MCF 10A (cell line): ENCODE data around the gene CD47. TPM values are rescaled to one million over a fixed set of nuclear protein-coding genes. Genes with fewer than 3 reads are reported as not detected.

Experiments
- BruUV-seq: library from RNA; stranded (reverse); fragments of 400-500 nt; replicated peaks from 2 replicates; lab custom pipeline; 2021; lab: Mats Ljungman, UMichigan
- CTCF ChIA-PET: fragments of 300-600 bp; sonication (Branson Sonifier 250); formaldehyde crosslinking; extraction: SDS; loops from one replicate; lab custom pipeline; 2021; ENCODE audit warnings: antibody characterized with exemption, inconsistent platforms; lab: Yijun Ruan, JAX
- POLR2A ChIA-PET: fragments of 300-600, 350-650 bp; sonication (Branson Sonifier 250); formaldehyde crosslinking; extraction: SDS; loops from one replicate; lab custom pipeline; 2020; ENCODE audit warnings: antibody characterized with exemption, inconsistent platforms; lab: Yijun Ruan, JAX
- DNase-seq: peaks from one replicate; pipeline ENCODE4 v3.0.0-alpha.2; 2018; ENCODE audit not compliant: unreplicated experiment
- H3K27ac Mint-ChIP-seq: one replicate; pipeline ENCODE4 v1.8.0; 2022; ENCODE audit warnings: mild to moderate bottlenecking, low read depth, mixed read lengths; ENCODE audit not compliant: unreplicated experiment
- H3K27me3 Mint-ChIP-seq: one replicate; pipeline ENCODE4 v1.8.0; 2022; ENCODE audit warnings: mixed read lengths; ENCODE audit not compliant: insufficient read depth, unreplicated experiment
- H3K36me3 Mint-ChIP-seq: one replicate; pipeline ENCODE4 v1.8.0; 2022; ENCODE audit warnings: mild to moderate bottlenecking, moderate library complexity, mixed read lengths; ENCODE audit not compliant: insufficient read depth, unreplicated experiment
- H3K4me1 Mint-ChIP-seq: one replicate; pipeline ENCODE4 v1.8.0; 2022; ENCODE audit warnings: mixed read lengths; ENCODE audit not compliant: insufficient read depth, unreplicated experiment
- H3K4me3 Mint-ChIP-seq: one replicate; pipeline ENCODE4 v1.8.0; 2022; ENCODE audit warnings: mild to moderate bottlenecking, moderate library complexity, mixed read lengths; ENCODE audit not compliant: unreplicated experiment
- H3K9me3 Mint-ChIP-seq: one replicate; pipeline ENCODE4 v1.8.0; 2022; ENCODE audit warnings: mixed read lengths; ENCODE audit not compliant: unreplicated experiment
- intact Hi-C: fragments of 100-400 bp; cut with micrococcal nuclease; formaldehyde crosslinking; loops from 2 replicates; pipeline ENCODE4 v1.14.1; 2022
- total RNA-seq: library from RNA; stranded (reverse); gene quantifications from 2 replicates; pipeline ENCODE4 v1.2.3, GENCODE V29; 2022
- TF ChIP-seq, protein P1 (sequence below): fragments of 200-600 bp; IDR thresholded peaks from one replicate; pipeline ENCODE4 v1.8.0; 2022; ENCODE audit warnings: antibody characterized with exemption, mild to moderate bottlenecking; ENCODE audit not compliant: unreplicated experiment

Gene CD47
- total RNA-seq, 1 experiment from 2014 or later, result 28.5 TPM

DNA sequence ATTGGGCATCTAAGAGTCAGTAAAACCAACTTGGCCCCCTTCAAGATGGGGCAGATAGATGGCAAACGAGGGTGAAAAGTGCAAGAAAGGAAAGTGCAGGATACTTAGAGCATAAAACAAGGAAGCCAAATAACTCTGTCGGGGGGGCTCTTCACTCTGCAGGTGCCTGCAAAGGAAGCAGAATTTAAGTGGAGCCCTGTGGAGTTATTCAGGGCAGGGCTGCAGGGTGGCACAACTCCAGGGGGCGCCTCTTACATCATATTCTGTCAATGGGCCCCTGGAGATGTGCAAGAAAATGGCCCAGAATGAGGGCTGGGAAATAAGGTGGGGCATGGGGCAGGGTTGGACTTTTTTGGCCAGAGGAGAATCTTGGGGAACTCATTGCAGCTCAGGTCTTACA is 69.7 kb downstream of the CD47 start:
- H3K27ac Mint-ChIP-seq, result no peak overlapping the region
- TF ChIP-seq, protein P1, sequence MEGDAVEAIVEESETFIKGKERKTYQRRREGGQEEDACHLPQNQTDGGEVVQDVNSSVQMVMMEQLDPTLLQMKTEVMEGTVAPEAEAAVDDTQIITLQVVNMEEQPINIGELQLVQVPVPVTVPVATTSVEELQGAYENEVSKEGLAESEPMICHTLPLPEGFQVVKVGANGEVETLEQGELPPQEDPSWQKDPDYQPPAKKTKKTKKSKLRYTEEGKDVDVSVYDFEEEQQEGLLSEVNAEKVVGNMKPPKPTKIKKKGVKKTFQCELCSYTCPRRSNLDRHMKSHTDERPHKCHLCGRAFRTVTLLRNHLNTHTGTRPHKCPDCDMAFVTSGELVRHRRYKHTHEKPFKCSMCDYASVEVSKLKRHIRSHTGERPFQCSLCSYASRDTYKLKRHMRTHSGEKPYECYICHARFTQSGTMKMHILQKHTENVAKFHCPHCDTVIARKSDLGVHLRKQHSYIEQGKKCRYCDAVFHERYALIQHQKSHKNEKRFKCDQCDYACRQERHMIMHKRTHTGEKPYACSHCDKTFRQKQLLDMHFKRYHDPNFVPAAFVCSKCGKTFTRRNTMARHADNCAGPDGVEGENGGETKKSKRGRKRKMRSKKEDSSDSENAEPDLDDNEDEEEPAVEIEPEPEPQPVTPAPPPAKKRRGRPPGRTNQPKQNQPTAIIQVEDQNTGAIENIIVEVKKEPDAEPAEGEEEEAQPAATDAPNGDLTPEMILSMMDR, result no peak
- ChIA-PET POLR2A (no interaction called here), CTCF (interaction anchor here (0.7 kb wide), 1 partner anchor 457 kb away, joined by 3 read pairs; no protein-coding TSS in a partner anchor)
- intact Hi-C loops, result no loop called here
- no peaks in the 10 kb centered on the region for H3K9me3 Mint-ChIP-seq
- DNase-seq, result no peak
- H3K27me3 Mint-ChIP-seq, result no peaks in the 10 kb centered on the region
- BruUV-seq, result no TSS peak
- H3K36me3 Mint-ChIP-seq, result no peaks in the 10 kb centered on the region
- no peak overlapping the region for H3K4me3 Mint-ChIP-seq
- H3K4me1 Mint-ChIP-seq, result no peaks in the 10 kb centered on the region

DNA sequence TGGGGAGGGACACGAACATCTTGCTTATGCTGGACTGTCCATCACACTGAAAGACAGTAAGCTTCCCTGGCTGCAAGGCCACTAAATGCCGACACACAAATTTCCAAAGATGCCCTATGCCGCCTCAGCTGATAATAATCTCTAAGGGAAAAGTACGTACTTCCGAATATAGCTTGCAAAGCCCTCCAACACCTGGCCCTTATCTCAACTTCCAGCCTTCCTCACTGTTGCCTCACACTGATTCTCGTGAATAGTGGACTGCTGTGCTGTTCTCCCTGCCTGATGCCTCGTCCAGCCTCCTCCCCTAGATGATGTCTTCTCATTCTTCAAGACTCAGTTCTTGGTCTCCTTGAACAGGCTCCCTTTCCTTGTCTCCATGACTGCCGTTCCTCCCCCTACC is 72.3 kb downstream of the CD47 start:
- H3K27ac Mint-ChIP-seq, result no peak overlapping the region
- BruUV-seq, result no TSS peak
- H3K4me1 Mint-ChIP-seq, result no peaks in the 10 kb centered on the region
- POLR2A ChIA-PET, result no interaction called here
- H3K27me3 Mint-ChIP-seq, result no peaks in the 10 kb centered on the region
- TF ChIP-seq, protein P1, result no peak
- CTCF ChIA-PET, result interaction anchor here (0.6 kb wide), 1 partner anchor 9 kb away, joined by 3 read pairs; no protein-coding TSS in a partner anchor
- intact Hi-C loops, result no loop called here
- no peak overlapping the region for H3K4me3 Mint-ChIP-seq
- no peak for DNase-seq
- H3K9me3 Mint-ChIP-seq, result no peaks in the 10 kb centered on the region
- H3K36me3 Mint-ChIP-seq, result no peaks in the 10 kb centered on the region

DNA sequence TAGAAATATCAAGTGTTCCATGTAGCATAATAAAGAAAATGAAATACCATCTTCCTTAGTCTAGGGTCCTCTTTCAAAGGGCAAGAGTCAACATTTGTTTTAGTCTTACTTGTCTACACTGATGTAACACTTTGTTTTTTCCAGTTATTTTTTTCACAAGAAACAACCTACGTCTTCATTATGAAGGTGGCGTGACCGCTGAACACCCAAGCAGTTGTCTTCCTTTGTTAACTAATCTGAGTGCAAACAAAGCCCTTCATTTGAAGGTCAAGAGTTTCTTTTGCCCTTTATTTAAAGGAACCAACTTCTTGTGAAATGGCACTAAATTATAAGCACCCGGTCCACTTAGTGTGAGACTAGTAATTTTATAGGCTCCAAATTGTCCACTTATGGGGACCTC is 73.2 kb downstream of the CD47 start:
- H3K4me3 Mint-ChIP-seq, result no peak overlapping the region
- ChIA-PET POLR2A (no interaction called here), CTCF (no interaction called here)
- H3K27ac Mint-ChIP-seq, result no peak overlapping the region
- H3K36me3 Mint-ChIP-seq, result no peaks in the 10 kb centered on the region
- H3K4me1 Mint-ChIP-seq, result no peaks in the 10 kb centered on the region
- no TSS peak for BruUV-seq
- DNase-seq, result no peak
- intact Hi-C loops, result no loop called here
- no peaks in the 10 kb centered on the region for H3K9me3 Mint-ChIP-seq
- TF ChIP-seq, protein P1, result no peak
- no peaks in the 10 kb centered on the region for H3K27me3 Mint-ChIP-seq

DNA sequence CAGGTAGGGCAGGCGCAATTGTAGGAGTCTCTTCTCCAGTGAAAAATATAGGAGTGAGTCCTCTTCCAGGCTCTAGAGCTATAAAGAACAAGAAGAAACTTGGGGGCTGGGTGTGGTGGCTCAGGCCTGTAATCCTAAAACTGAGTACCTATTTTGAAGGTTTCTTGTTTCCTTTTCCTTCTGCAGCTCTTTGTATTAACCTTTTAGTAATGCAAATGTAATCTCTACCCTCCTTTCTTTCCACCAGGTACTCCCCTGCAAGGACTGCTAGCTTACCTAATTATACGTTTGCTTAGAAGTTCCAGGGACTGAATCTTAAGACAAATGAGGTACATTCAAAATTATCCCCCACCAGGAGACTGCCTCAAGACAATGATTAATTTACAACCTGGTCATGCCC is 75.9 kb downstream of the CD47 start:
- H3K27me3 Mint-ChIP-seq, result no peaks in the 10 kb centered on the region
- ChIA-PET POLR2A (no interaction called here), CTCF (no interaction called here)
- no peak for DNase-seq
- no peaks in the 10 kb centered on the region for H3K4me1 Mint-ChIP-seq
- BruUV-seq, result no TSS peak
- no peak overlapping the region for H3K4me3 Mint-ChIP-seq
- H3K36me3 Mint-ChIP-seq, result no peaks in the 10 kb centered on the region
- H3K27ac Mint-ChIP-seq, result no peak overlapping the region
- H3K9me3 Mint-ChIP-seq, result no peaks in the 10 kb centered on the region
- intact Hi-C loops, result no loop called here
- TF ChIP-seq, protein P1, result no peak
